Raji (cell line): ENCODE data around the gene NES.

Experiments
- POLR2A ChIP-seq: IDR thresholded peaks from 2 replicates; pipeline ENCODE4 v1.6.1; 2011; ENCODE audit warnings: low read depth, low read length, control low read depth; ENCODE audit not compliant: insufficient read depth

NES gene

DNA sequence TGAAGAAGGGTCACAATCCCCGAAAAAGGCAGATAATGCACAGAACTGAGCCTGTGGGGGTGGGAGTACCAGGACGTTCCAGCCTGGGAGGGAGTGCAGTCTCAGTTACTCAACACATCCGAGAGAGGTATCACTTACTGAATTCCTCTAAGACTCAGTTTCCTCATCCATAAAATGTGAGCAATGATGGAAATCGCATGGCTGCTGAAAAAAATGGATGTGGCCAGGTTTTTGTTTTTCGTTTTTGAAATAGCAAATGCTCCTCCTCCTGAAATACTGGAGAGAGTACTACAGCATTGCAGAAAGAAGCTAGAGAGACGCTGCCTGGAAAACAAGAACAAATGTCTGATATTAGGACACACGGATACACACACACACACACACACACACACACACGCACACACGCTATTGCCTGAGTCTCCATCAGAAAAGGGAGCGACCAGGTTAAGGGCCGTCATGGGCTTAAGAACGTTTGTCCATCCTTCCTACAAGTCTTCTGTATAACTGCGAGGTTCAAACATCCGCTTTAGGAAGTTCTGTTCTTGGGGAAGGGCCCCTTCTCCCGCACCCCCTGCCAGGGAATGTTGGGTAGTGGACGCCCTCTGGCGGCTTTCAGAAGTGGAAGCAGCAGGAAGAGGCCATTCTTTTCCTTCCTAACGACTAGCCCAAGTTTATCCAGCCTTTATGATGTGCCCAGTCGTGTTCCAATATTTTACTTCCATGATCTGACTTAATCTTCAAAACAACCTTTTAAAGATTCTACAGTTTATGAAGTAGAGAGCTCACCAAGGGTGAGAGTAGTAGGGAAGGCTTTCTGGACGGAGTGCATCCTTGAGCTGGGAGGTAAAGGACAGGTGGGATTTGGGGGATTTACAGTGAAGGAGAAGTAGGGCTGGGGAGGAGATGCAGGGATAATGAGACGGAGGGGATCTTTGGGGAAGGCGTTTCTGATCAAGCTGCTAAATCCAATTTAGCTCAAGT lies 699 bp upstream of the NES start:
- TF ChIP-seq POLR2A: no peak

DNA sequence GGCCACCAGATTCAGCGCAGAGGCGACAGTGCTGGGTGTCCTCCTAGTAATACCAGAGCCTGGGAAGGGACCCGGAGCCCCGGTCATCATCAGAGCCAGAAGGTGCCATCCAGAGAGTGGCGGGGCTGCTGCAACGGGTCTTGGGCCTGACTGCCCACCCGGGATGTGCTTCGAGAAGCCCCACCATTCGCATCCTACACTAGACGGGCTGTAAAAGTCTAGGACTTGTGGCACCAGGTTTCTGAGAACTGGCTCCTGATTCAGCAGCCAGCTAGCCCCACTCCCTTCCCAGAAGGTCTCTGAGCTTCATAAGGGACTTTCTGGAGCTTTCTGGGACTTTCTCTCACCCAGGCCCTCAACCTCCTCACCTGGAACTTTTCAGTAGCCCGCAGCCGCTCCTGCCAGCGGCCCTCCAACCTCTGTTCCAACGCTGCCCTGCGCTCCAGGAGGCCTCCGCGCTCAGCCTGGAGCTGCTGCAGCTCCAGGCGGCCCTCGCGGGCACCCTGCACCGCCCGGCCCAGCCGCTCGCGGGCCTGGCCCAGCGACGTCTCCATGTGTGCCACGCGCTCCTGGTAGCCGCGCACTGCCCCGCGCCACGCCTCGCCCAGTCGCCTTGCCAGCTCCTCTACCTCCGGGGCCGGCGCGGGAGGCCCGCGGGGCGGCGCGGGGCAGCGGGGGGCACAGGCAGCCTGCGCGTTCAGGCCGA lies 940 bp downstream of the NES start:
- no peak for TF ChIP-seq POLR2A

DNA sequence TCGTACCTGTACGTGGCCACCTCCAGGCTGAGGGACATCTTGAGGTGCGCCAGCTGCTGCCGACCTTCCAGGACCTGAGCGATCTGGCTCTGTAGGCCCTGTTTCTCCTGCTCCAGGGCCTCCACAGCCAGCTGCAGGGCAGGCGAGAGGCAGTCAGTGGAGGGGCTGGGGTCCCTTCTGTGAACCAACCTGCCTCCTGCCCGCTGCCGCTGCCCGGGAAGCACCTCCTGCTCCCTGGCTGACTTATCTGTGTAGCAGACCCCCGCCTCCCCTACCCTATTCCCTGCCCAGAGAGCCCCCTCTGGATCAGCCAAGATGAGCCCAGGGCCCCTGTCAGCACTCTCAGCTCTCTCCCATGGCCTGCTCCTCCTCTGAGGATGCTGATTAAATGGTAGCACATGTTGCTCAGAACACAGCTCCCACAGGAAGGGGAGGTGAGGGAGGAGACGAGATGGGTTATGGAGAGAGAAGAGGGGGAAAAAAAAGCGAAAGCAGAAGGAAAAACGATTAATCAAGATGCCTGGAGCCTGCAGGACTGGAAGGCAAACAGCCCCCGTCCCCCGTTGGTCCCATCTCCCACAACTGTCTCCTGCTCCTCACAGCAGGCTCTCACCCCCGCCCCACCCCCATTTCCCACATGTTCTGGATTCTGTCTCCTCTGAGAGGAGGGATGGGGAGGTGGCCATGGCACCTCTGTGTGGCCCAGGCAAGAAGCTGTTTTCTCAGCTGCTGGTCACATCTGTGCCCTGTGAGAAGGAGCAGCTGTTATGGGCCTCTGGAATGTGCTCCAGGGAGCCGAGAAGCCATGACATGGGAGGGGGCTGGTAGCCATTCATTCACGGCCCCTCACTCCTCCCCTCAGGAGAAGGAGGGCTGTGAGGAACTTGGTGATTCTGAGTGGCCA lies 1.7 kb downstream of the NES start:
- no peak for TF ChIP-seq POLR2A

DNA sequence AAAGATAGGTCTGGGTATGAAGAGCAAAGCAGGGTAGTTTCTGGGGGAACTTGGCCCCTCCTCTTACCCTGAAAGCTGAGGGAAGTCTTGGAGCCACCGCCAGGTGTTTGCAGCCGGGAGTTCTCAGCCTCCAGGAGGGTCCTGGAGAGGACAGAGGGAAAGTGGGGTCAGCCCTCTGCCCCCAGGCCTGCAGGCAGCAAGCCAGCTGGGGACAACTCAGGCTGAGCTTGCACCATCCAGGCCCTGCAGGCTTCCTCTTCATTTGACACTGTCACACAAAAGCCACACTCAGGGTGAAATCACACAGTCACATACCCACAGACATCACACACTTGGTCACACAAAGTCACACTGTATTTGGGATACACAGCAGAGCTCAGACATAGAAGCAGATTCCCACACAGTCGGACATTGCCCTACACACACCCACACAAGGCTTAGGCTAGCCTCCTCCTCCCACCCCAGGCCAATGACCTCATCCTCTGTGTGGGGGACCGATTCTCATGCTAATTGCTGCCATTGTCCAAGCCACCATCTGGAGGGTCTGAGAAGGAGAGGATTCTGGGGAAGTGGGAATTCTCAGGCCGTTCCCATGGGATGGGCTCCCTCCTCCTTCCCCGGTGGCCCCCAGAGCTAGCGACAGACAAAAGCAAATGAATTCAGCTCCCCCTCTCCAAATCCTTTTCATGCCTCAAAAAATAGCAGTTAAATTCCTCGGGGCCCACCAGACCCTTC lies 3.7 kb downstream of the NES start:
- no peak for TF ChIP-seq POLR2A

DNA sequence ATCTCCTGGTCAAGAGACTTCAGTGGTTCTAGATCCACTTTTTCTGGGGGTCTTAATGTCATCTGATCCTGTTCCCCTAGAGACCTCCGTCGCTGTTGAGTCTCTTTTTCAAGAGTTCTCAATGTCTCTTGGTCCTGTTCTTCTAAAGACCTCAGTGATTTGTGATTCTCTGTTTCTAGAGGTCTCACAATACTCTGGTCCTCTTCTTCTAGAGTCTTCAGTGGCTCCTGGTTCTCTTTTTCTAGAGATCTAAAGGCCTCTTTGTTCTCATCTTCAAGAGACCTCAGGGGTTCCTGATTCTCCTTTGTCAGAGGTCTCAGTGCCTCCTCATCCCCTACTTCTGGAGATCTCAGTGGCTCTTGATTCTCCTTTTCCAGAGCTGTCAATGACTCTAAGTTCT lies 5.4 kb downstream of the NES start:
- no peak for TF ChIP-seq POLR2A

DNA sequence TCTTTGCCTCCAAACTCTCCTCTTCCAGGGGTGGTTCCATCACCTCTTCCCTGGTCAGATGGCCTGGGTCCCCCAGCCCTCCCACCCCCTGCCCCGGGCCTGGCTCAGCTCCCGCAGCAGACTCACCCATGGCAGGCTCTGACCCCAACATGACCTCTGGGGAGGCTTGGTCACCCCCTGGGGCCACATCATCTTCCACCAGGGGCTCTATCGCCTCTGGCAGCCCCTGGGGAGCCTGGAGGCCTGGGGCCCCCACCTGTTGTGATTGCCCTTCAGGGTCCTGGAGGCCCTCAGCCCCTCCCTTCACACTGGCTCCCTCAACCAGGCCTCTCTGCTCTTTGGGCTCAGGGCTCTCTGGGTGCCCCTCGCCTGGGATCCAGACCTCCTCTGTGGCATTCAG lies 6.4 kb downstream of the NES start:
- TF ChIP-seq POLR2A: no peak

DNA sequence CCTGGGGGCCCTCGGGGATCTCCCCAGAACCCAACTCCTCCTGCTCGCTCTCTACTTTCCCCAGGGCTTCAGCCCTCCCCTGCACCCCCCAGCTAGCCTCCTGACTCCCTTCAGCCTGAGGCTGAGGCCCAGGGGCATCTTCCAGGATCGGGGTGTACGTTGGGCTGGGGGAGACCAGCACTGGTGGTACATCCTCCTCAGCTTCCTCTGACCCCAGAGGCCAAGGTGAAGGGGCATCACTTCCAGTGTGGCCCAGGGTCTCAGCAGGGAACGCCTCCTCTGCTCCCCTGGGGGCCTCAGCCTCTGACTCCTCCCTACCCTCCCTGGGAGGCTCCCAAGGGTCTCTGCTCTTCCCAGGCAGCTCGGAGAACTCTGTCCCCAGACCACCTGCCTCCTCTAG lies 6.8 kb downstream of the NES start:
- TF ChIP-seq POLR2A: no peak

DNA sequence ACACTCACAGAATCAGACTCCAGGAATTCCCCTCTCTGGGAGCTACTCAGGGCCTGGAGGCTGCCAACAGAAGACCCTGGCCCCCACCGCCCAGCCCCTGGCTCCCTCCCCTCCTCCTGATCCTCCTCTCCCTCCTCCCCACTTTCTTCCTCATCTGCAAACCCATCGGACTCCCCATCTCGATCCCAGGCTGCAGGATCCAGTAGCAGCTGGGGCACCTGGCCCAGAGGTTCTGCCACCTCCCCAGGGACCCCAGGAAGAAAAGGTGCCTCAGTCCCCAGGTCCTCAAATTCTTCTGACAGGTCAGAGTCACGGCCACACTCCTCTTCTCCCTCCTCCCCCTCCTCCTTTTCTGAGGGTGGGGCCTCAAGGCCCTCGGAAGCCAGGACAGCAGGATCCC lies 7.4 kb downstream of the NES start:
- TF ChIP-seq POLR2A: no peak

DNA sequence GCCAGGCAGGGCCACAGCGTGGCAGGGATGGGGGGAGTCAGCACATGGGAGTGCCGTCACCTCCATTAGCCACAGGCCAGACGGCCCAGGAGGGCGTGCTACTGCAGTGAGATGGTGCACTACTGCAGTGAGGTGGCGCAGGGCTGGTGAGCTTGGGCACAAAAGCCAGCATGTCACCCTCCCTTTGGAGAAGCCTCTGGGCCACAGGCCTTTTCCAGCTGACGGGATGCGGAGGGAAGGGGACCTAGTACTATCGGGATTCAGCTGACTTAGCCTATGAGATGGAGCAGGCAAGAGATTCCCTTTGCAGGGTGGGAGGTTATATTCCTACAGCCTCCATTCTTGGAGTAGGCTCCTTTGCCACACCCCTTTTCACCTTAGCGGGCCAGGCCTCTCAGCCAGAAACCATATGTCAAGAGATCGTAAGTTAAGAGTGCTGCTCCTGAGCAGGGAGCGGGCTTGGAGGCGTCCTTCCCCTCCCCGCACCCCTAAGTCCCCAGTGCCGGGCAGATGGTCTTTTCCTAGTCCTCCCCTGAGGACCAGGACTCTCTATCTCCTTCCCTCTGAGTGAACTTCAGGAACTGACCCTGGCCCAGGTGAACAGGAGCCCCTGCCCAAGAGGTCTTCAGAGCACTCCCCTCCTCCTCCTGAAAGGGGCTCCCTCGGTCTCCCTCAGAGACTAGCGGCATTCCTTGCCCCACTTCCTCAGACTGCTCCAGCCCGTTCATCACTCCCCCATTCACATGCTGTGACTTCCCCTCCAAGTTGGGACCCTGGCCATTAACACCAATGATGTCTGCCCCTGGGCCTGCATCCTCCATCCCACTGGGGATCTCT lies 8.2 kb downstream of the NES start:
- TF ChIP-seq POLR2A: no peak

DNA sequence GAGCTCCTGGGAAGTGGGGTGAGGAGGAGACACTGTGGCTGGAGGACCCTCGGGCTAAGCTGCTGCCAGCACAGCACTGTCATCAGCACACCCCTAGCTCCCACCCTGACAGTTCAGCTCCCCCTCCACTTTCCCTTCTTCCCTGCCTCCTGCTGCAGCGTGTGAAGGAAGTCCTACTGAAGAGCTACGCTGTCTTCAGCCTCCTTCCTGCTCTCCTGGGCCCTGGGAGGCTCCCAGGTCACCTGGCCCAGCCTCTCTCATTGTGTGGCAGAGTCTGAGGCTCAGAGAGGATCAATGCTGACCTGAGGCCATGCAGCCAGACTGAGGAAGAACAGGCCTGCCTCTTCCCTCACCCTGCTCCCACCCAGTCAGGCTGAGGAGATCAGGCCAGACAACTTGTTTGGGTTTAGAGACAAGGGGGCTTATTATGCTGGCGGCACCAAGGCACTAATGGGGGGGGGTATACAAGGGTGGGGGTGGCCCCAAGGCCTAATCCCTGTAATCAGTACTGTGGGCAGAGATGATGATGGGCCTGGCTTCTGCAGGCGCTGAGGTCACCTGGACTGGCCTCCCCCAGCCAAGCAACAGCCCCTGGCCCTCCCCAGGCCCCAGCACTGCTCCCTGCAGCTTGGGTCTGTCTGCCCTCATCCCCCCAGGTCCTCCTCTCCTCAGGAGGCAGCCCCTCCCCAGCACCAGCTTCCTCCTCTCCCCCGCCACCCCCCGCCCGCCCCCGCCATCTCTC lies 9.1 kb downstream of the NES start:
- no peak for TF ChIP-seq POLR2A

DNA sequence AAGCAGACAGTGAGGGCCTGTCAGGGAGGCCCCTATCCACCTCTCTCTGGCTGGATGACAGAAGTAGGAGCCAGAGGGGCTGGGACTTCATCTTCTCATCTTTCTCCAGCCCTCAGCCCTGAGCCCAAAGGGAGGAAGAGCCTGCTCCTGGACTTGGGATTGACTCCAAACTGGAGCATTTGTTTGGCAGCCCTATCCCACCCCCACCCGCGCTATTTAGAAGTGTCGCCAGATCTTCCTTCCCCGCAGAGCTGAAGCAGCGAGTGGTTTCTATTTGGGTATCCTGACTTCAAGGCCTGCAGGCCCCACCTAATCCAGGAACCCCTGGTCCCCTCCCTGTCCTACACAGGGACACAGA lies 9.6 kb downstream of the NES start:
- no peak for TF ChIP-seq POLR2A

DNA sequence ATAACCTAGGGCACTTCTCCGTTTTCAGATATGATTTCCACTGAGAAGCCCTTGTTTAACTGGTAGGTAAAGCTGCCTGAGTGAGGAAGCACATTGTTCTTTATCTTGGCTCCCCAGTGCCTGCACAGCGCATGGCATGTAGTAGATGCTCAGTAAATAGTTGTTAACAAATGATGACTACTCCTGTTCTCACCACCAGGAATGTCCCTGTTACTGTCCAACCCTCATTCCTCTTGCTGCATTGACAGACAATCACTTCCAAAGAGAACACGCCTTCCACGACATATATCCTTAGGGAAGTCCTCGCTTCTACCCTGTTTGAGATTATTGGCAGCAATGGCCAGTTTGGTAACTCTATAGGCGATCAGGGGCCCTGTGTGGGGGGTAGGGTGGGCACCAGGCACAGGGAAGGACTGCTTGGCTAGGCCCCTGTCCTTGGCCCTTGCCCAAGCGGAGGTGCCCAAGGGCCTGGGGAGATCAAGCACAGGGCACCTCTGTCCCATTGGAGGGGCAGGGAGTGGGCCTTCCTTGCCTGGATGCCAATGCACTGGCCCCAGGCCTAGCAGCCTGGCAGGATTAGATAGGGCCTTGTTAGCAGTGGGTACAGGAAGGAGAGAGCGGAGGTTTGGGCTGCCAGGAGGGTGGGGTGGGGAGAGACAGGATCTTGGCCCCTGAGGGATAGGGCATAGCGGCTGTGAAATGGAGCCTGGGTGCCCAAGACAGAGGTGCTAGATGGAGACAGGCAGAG lies 10.2 kb downstream of the NES start:
- no peak for TF ChIP-seq POLR2A

DNA sequence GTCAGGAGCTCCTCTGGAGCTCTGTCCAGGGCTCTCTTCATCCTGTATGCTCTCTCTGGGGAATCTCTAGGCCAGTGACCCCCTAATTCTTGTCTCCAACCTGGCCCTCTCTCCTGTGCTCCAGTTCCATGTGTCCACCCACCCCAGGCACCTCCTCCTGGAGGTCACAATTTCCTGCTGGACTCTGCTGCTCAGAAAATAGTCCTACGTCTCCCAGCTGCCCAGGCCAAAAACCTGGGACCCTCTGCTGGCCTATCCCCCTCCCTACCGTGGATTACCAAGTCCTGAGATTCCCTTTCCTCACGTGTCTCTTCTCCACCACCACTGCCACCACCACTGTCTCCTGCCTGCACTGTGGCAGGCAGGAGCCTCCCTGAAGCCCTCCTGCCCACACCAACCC lies 11.7 kb downstream of the NES start:
- TF ChIP-seq POLR2A: no peak
